Nephron (organoid): ENCODE data around the gene INSIG2.

Experiments used
- H3K27ac Mint-ChIP-seq, 3 experiments: 2 replicates each; pipeline ENCODE4 v1.8.0; 2020; ENCODE audit warnings: mixed read lengths in 3 of 3, mild to moderate bottlenecking in 2 of 3, moderate library complexity in 1 of 3
- H3K27me3 Mint-ChIP-seq: 2 replicates; pipeline ENCODE4 v1.8.0; 2021; ENCODE audit warnings: low read depth, mild to moderate bottlenecking, moderate library complexity, mixed read lengths
- H3K36me3 Mint-ChIP-seq: 2 replicates; pipeline ENCODE4 v1.8.0; 2020; ENCODE audit warnings: low read depth, mixed read lengths
- H3K4me1 Mint-ChIP-seq: 2 replicates; pipeline ENCODE4 v1.8.0; 2020; ENCODE audit warnings: mixed read lengths
- H3K4me3 Mint-ChIP-seq, 3 experiments: 2 replicates each; pipeline ENCODE4 v1.8.0; 2020; ENCODE audit warnings: mild to moderate bottlenecking in 3 of 3, mixed read lengths in 3 of 3, moderate library complexity in 2 of 3
- H3K9me3 Mint-ChIP-seq: 2 replicates; pipeline ENCODE4 v1.8.0; 2020; ENCODE audit warnings: mixed read lengths
- TF ChIP-seq, protein P1 (sequence below), 3 experiments: fragments of 200-600 bp; sonication (generic); IDR thresholded peaks; one replicate each; pipeline ENCODE4 v1.5.0; 2021; ENCODE audit warnings: antibody characterized with exemption in 3 of 3; ENCODE audit not compliant: unreplicated experiment in 3 of 3

Gene INSIG2

DNA sequence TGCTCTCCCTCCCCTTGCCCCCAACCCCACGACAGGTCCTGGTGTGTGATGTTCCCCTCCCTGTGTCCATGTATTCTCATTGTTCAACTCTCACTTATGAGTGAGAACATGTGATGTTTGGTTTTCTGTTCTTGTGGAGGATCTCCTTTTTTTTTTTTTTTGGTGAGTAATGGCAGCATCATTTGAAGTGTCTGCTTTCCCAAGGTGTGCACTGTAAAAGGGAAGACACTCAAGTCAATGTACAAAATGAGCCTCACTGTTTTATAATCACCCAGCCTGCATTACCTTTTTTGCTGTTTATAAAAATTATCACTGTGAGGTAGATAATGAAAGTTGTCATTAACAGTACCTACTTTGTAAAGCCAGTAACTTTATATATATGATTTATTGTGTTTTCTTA, 56.9 kb downstream of the INSIG2 start:
- Mint-ChIP-seq H3K4me3 (no peak overlapping the region), H3K4me1 (peaks cover 5% of the 10 kb centered on the region), H3K27ac (no peak overlapping the region), H3K9me3 (peaks cover 6% of the 10 kb centered on the region), H3K27me3 (peaks cover 3% of the 10 kb centered on the region), H3K36me3 (no peaks in the 10 kb centered on the region)
- TF ChIP-seq, protein P1, sequence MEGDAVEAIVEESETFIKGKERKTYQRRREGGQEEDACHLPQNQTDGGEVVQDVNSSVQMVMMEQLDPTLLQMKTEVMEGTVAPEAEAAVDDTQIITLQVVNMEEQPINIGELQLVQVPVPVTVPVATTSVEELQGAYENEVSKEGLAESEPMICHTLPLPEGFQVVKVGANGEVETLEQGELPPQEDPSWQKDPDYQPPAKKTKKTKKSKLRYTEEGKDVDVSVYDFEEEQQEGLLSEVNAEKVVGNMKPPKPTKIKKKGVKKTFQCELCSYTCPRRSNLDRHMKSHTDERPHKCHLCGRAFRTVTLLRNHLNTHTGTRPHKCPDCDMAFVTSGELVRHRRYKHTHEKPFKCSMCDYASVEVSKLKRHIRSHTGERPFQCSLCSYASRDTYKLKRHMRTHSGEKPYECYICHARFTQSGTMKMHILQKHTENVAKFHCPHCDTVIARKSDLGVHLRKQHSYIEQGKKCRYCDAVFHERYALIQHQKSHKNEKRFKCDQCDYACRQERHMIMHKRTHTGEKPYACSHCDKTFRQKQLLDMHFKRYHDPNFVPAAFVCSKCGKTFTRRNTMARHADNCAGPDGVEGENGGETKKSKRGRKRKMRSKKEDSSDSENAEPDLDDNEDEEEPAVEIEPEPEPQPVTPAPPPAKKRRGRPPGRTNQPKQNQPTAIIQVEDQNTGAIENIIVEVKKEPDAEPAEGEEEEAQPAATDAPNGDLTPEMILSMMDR (IDR thresholded peaks at IDR 0.05; ENCODE audit: unreplicated experiment in 3 of 3) = no peak

DNA sequence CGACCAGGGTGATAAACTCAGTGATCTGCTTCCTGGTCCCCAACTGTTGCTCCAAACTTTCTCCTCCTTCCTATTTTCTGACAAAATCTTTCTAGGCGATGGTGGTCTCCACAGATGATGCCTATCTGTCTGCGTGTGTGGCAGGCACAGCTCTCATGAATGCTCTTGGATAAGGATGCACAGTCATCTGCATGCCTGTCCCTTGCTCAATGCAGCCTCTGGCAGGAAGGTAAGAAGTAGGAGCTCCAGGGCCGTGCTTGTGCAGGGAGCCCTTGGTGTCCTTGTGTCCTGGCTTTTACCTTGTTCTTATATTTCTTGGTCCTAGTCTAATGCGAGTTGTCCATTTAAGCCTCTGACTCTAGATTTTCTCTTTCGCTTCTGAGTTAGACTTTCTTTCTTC, 57.5 kb downstream of the INSIG2 start:
- no peak overlapping the region for H3K4me3 Mint-ChIP-seq
- peaks cover 3% of the 10 kb centered on the region for H3K27me3 Mint-ChIP-seq
- peaks cover 5% of the 10 kb centered on the region for H3K4me1 Mint-ChIP-seq
- no peak overlapping the region for H3K27ac Mint-ChIP-seq
- TF ChIP-seq, protein P1 (IDR thresholded peaks at IDR 0.05; ENCODE audit: unreplicated experiment in 3 of 3) = no peak
- H3K9me3 Mint-ChIP-seq = peaks cover 6% of the 10 kb centered on the region
- H3K36me3 Mint-ChIP-seq = no peaks in the 10 kb centered on the region

DNA sequence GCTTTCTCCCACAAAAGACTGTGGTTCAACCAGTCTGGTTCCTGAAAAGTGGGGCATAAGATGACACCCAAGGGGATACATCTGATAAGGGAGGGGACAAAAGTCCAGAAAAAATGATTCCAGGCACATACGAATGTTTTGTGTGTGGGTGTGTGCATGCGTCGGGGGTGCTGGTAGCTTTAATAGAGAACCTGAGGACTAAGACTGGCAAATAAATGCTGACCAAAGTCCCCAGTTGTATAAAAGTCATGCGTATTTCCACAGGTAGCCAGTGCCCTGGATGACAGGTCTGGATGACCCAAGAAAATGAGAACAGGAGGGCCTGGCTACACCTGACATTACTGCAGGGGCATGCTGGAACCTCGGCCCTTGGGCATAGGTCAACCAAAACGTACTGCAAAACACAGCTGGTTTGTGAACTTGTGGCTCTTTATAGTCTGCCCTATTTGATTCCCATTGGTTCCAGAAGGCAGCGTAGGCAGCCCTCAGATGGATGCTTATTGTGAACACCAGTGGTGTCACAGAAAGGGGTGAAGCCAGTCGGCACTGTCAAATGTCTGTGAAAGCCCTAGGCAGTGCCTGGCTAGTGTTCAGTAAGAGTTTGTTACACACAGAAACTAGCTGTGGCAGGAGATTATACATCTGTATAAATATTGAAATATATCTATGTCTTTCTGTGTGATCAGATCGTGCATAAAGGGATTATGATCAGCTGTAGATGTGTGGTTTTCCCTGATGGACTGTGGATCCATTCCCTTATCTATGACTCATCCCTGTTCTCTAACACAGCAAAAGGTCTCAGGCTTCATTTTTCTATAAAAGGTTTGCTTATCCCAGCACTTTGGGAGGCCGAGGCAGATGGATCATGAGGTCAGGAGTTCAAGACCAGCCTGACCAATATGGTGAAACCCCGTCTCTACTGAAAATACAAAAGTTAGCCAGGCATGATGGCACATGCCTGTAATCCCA, 58.3 kb downstream of the INSIG2 start:
- Mint-ChIP-seq H3K9me3 (peaks cover 6% of the 10 kb centered on the region), H3K27ac (no peak overlapping the region), H3K4me1 (peaks cover 5% of the 10 kb centered on the region), H3K36me3 (no peaks in the 10 kb centered on the region), H3K27me3 (peaks cover 3% of the 10 kb centered on the region), H3K4me3 (no peak overlapping the region)
- TF ChIP-seq, protein P1 (IDR thresholded peaks at IDR 0.05; ENCODE audit: unreplicated experiment in 3 of 3) = no peak

DNA sequence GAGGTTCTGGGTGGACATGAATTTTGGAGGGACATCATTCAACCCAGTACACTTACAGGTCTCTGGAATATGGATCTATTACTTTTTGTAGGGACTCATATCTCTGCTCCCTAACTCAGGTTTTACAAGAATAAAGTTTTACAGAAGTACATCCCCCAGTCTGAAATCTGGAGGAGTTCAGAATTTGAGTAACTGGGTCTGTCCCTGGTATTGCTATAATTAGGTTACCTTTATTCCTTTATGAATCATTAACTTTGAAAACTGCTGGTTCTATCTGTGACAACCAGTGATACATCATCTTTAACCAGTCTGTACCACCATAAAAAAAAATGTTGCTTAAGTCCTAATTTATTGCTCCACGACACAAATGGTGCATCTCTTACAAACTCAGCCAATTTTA, 59.9 kb downstream of the INSIG2 start:
- H3K4me1 Mint-ChIP-seq = peaks cover 5% of the 10 kb centered on the region
- peaks cover 3% of the 10 kb centered on the region for H3K9me3 Mint-ChIP-seq
- no peak overlapping the region for H3K27ac Mint-ChIP-seq
- no peak overlapping the region for H3K4me3 Mint-ChIP-seq
- H3K36me3 Mint-ChIP-seq = no peaks in the 10 kb centered on the region
- TF ChIP-seq, protein P1 (IDR thresholded peaks at IDR 0.05; ENCODE audit: unreplicated experiment in 3 of 3) = no peak
- H3K27me3 Mint-ChIP-seq = peaks cover 3% of the 10 kb centered on the region

DNA sequence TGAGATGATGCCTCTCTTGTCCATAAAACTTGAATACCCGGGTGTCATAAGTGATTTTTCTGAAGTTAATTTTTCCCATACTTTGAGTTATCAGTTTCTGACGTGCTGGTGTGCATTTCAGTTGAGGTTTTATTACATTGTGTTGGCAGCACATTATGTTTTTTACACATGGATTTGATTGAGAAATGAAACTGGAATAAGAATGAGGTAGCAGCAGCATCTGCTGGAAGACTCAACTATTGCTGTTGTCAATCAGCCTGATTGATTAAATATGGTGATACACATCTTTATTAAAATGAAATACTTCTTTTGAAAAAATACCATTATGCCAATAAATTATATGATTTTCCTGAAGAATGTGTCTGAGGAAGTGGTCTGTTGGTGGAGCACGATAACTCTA, 60.5 kb downstream of the INSIG2 start:
- H3K4me3 Mint-ChIP-seq = no peak overlapping the region
- TF ChIP-seq, protein P1 (IDR thresholded peaks at IDR 0.05; ENCODE audit: unreplicated experiment in 3 of 3) = no peak
- no peaks in the 10 kb centered on the region for H3K9me3 Mint-ChIP-seq
- peaks cover 9% of the 10 kb centered on the region for H3K4me1 Mint-ChIP-seq
- no peaks in the 10 kb centered on the region for H3K36me3 Mint-ChIP-seq
- H3K27me3 Mint-ChIP-seq = peaks cover 3% of the 10 kb centered on the region
- no peak overlapping the region for H3K27ac Mint-ChIP-seq

DNA sequence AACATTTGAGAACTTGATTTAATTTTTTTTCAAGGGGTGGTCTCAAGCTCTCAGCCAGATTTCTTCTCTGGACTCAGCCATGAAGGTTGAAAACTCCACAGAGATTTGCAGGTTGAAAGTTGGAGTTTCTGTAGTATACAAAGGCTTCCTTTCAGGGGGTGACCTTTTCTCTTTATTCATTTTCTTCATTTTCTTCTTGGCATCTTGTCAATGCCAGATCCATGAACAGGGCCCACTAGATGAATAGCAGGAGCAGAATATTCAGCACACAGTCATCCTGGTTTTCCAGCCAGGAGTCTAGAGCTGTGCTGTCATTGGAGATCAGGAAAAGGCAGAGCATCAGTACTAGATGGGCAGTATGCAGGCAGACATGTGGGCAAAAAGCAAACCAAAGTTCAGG, 62.0 kb downstream of the INSIG2 start:
- TF ChIP-seq, protein P1 (IDR thresholded peaks at IDR 0.05; ENCODE audit: unreplicated experiment in 3 of 3) = no peak
- Mint-ChIP-seq H3K36me3 (no peaks in the 10 kb centered on the region), H3K9me3 (peaks cover 2% of the 10 kb centered on the region), H3K27ac (no peak overlapping the region), H3K27me3 (peaks cover 3% of the 10 kb centered on the region), H3K4me3 (no peak overlapping the region), H3K4me1 (peaks cover 9% of the 10 kb centered on the region)
